Gastrocnemius medialis (tissue), 4 donors: Measurements from ENCODE around the gene TSPAN16. TPM values are rescaled to one million over a fixed set of nuclear protein-coding genes. Genes with fewer than 3 reads are reported as not detected.
"Not testable (repeated sequence)": the region's sequence is repeated elsewhere in the genome, so short reads cannot be mapped to it uniquely, and the experiment has no call there.

Experiments
- ATAC-seq, 2 donors: fragments of 150-250 bp; one replicate each; pipeline ENCODE4 v1.9.1; 2016
- DNase-seq, 2 donors: peaks; one replicate each; pipeline ENCODE4 v3.0.0-alpha.2; 2019
- H3K27ac ChIP-seq, 4 donors: fragments of 200-600 bp; sonication (generic); 1 replicate in 1 of 4; 2 replicates in 3 of 4; pipeline ENCODE4 v1.5.1; 2016 to 2018; ENCODE audit warnings: mild to moderate bottlenecking in 2 of 4, moderate library complexity in 1 of 4
- H3K27me3 ChIP-seq, 3 donors: fragments of 200-600 bp; sonication (generic) in 2 of 3; 1 replicate in 1 of 3; 2 replicates in 2 of 3; pipeline versions ENCODE4 v1.5.1 to v1.6.0; 2016 to 2019; ENCODE audit warnings: mild to moderate bottlenecking in 1 of 3, moderate library complexity in 1 of 3
- H3K36me3 ChIP-seq, 2 donors: fragments of 200-600 bp; sonication (generic) in 1 of 2; one replicate each; pipeline ENCODE4 v1.5.1; 2017 to 2018
- H3K4me1 ChIP-seq, 2 donors: fragments of 200-600 bp; sonication (generic) in 1 of 2; one replicate each; pipeline ENCODE4 v1.5.1; 2016 to 2017; ENCODE audit warnings: mild to moderate bottlenecking in 2 of 2
- H3K4me3 ChIP-seq, 4 donors: fragments of 200-600 bp; sonication (generic) in 3 of 4; 1 replicate in 1 of 4; 2 replicates in 3 of 4; pipeline ENCODE4 v1.5.1; 2016 to 2019; ENCODE audit warnings: mild to moderate bottlenecking in 2 of 4
- H3K9me3 ChIP-seq, 3 donors: fragments of 200-600 bp; sonication (generic) in 2 of 3; 1 replicate in 1 of 3; 2 replicates in 2 of 3; pipeline ENCODE4 v1.5.1; 2016 to 2019
- POLR2A ChIP-seq, 2 donors: fragments of 450-650 bp; IDR thresholded peaks; one replicate each; pipeline ENCODE4 v1.6.1; 2017; ENCODE audit warnings: antibody characterized with exemption in 2 of 2, mild to moderate bottlenecking in 2 of 2, moderate library complexity in 2 of 2
- in situ Hi-C, 4 donors: fragments of 200-750 bp; cut with MboI; loops; one replicate each; pipeline versions ENCODE4 v1.15.0 to v1.8.0; 2017; ENCODE audit warnings: low sequenced_read_pairs in 4 of 4
- intact Hi-C: fragments of 100-400 bp; cut with DNase I; formaldehyde crosslinking; loops from one replicate; pipeline ENCODE4 v1.15.1; 2023; ENCODE audit warnings: low total_unique reads
- total RNA-seq, 4 donors: library from RNA; depleted of rRNA; stranded (reverse); fragments of >200 nt; gene quantifications; one replicate each; pipeline versions ENCODE4 v1.1.0 to v1.2.3, GENCODE V29; 2016
- TF ChIP-seq, protein P1 (sequence below), 5 experiments: fragments of 450-650 bp in 3 of 5; fragments of 200-600 bp in 2 of 5; sonication (generic) in 2 of 5; IDR thresholded peaks in 4 of 5; conservative IDR thresholded peaks in 1 of 5; 1 replicate in 4 of 5; 2 replicates in 1 of 5; pipeline ENCODE4 v1.5.1; 2016 to 2019; ENCODE audit warnings: antibody characterized with exemption in 5 of 5, mild to moderate bottlenecking in 3 of 5, moderate library complexity in 3 of 5

The TSPAN16 gene
- total RNA-seq, 4 donors from 2014 or later: not detected

- intact Hi-C loops (no loop called here), in situ Hi-C loops (no loop called here)
- H3K36me3 ChIP-seq: peaks cover 0 to 39% of the 10 kb centered on the region in 2 donors
- TF ChIP-seq, protein P1, sequence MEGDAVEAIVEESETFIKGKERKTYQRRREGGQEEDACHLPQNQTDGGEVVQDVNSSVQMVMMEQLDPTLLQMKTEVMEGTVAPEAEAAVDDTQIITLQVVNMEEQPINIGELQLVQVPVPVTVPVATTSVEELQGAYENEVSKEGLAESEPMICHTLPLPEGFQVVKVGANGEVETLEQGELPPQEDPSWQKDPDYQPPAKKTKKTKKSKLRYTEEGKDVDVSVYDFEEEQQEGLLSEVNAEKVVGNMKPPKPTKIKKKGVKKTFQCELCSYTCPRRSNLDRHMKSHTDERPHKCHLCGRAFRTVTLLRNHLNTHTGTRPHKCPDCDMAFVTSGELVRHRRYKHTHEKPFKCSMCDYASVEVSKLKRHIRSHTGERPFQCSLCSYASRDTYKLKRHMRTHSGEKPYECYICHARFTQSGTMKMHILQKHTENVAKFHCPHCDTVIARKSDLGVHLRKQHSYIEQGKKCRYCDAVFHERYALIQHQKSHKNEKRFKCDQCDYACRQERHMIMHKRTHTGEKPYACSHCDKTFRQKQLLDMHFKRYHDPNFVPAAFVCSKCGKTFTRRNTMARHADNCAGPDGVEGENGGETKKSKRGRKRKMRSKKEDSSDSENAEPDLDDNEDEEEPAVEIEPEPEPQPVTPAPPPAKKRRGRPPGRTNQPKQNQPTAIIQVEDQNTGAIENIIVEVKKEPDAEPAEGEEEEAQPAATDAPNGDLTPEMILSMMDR (IDR thresholded peaks at IDR 0.05 in 4 of 5, conservative IDR thresholded peaks at IDR 0.05 in 1 of 5): no peak
- TF ChIP-seq POLR2A (IDR thresholded peaks at IDR 0.05): peak; percentile 14 to 32
- H3K9me3 ChIP-seq: no peaks in the 10 kb centered on the region
- peak within 1 kb of the TSS; percentile 63 to 77 (median 72) for H3K27ac ChIP-seq
- peaks cover 11 to 17% of the 10 kb centered on the region in 2 donors for H3K4me1 ChIP-seq
- H3K4me3 ChIP-seq: peak within 1 kb of the TSS; percentile 63 to 73 (median 66)
- ATAC-seq (peak; percentile 71 to 75), DNase-seq (peak; percentile 69 to 76)
- no peaks in the 10 kb centered on the region for H3K27me3 ChIP-seq
These were observed 43.5 kb downstream of the TSPAN16 start, which contains the start of gene RAB3D for GRCh38 chr19:11339254-11340098. RAB3D (minus strand) TSS chr19:11339657; CDS start chr19:11337399, 2,258 bp downstream.

GRCh38 chr19:11340099-11340467 lies 44.1 kb downstream of the TSPAN16 start:
- Histone ChIP-seq H3K4me1 (peaks cover 17 to 23% of the 10 kb centered on the region in 2 donors), H3K27ac (peak overlapping the region in 3 of 4 donors; percentile 41 to 68 (median 63))
- intact Hi-C loops: not testable (repeated sequence)

DNA sequence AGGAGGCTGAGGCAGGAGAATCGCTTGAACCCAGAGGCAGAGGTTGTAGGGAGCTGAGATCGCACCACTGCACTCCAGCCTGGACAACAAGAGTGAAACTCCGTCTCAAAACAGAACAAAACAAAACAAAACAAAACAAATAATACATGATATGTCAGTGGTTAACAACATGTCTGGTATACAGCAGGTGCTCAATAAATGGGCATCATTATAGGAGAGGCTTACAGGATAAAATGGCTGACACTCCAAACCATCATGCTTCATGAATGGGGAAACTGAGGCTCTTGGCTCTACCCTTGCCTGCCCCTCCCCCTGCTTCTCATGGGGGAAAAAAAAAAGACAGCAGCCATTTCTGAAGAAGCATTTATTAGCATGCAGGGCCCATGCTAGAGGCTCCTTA lies 46.5 kb downstream of the TSPAN16 start:
- Histone ChIP-seq H3K27ac (no peak overlapping the region), H3K9me3 (no peaks in the 10 kb centered on the region), H3K36me3 (peaks cover 0 to 21% of the 10 kb centered on the region in 2 donors), H3K27me3 (no peaks in the 10 kb centered on the region), H3K4me1 (peaks cover 27 to 33% of the 10 kb centered on the region in 2 donors), H3K4me3 (no peak overlapping the region)
- intact Hi-C loops: no loop called here
- TF ChIP-seq POLR2A (IDR thresholded peaks at IDR 0.05): no peak
- TF ChIP-seq, protein P1 (IDR thresholded peaks at IDR 0.05 in 4 of 5, conservative IDR thresholded peaks at IDR 0.05 in 1 of 5): no peak
- ATAC-seq (no peak), DNase-seq (no peak)
- in situ Hi-C loops: no loop called here

More at GRCh38 chr19:11340099-11340467, 44.1 kb downstream of the TSPAN16 start:
- ATAC-seq, in situ Hi-C loops, H3K9me3 ChIP-seq, H3K27me3 ChIP-seq, DNase-seq: not testable (repeated sequence)
- Histone ChIP-seq H3K36me3 (peaks cover 0 to 33% of the 10 kb centered on the region in 2 donors), H3K4me3 (peak overlapping the region in 1 of 4 donors; percentile 63)

GRCh38 chr19:11345122-11345803 lies 49.3 kb downstream of the TSPAN16 start:
- peak overlapping the region; percentile 78 to 92 (median 84) for H3K4me3 ChIP-seq
- H3K9me3 ChIP-seq: no peaks in the 10 kb centered on the region
- ATAC-seq (no peak), DNase-seq (no peak)
- in situ Hi-C loops: no loop called here
- no peak for TF ChIP-seq POLR2A (IDR thresholded peaks at IDR 0.05)
- TF ChIP-seq, protein P1 (IDR thresholded peaks at IDR 0.05 in 4 of 5, conservative IDR thresholded peaks at IDR 0.05 in 1 of 5): no peak
- H3K27ac ChIP-seq: peak overlapping the region; percentile 91 to 93 (median 93)
- H3K4me1 ChIP-seq: peaks cover 21 to 23% of the 10 kb centered on the region in 2 donors
- H3K27me3 ChIP-seq: no peaks in the 10 kb centered on the region
- H3K36me3 ChIP-seq: peaks cover 0 to 21% of the 10 kb centered on the region in 2 donors
- intact Hi-C loops: no loop called here
